Measurements from ENCODE around the gene EXD3. TPM values are rescaled to one million over a fixed set of nuclear protein-coding genes. Genes with fewer than 3 reads are reported as not detected.
A peak's percentile ranks its signal among the peaks of the same experiment; 100 is the strongest.

The EXD3 gene
- total RNA-seq, 1 donor, result 7.3 TPM

- no peak for TF ChIP-seq CTCF (IDR thresholded peaks at IDR 0.05; ENCODE audit: insufficient read depth, low read depth, low read length)
- H3K4me3 ChIP-seq (ENCODE audit: low read depth, low read length), result no peak overlapping the region
- DNase-seq (ENCODE audit: low read depth), result no peak
Measured at GRCh38 chr9:137321726-137322361, 101.1 kb downstream of the EXD3 start.

- no peak for TF ChIP-seq CTCF (IDR thresholded peaks at IDR 0.05; ENCODE audit: insufficient read depth, low read depth, low read length)
- DNase-seq (ENCODE audit: low read depth), result no peak
- no peak overlapping the region for H3K4me3 ChIP-seq (ENCODE audit: low read depth, low read length)
Measured at GRCh38 chr9:137320555-137321384, 102.2 kb downstream of the EXD3 start.

- no peak for TF ChIP-seq CTCF (IDR thresholded peaks at IDR 0.05; ENCODE audit: insufficient read depth, low read depth, low read length)
- H3K4me3 ChIP-seq (ENCODE audit: low read depth, low read length), result no peak overlapping the region
- DNase-seq (ENCODE audit: low read depth), result no peak
Measured at GRCh38 chr9:137319739-137320551, 103.0 kb downstream of the EXD3 start.

- peak; percentile 56 for DNase-seq (ENCODE audit: low read depth)
- peak; percentile 50 for TF ChIP-seq CTCF (IDR thresholded peaks at IDR 0.05; ENCODE audit: insufficient read depth, low read depth, low read length)
Measured at GRCh38 chr9:137319011-137319738, 103.8 kb downstream of the EXD3 start.

GRCh38 chr9:137318602-137319001 is 104.4 kb downstream of the EXD3 start:
- H3K4me3 ChIP-seq (ENCODE audit: low read depth, low read length), result no peak overlapping the region
- no peak for TF ChIP-seq CTCF (IDR thresholded peaks at IDR 0.05; ENCODE audit: insufficient read depth, low read depth, low read length)
- no peak for DNase-seq (ENCODE audit: low read depth)

More at GRCh38 chr9:137319011-137319738, 103.8 kb downstream of the EXD3 start:
- H3K4me3 ChIP-seq (ENCODE audit: low read depth, low read length), result no peak overlapping the region
